Endothelial cell of umbilical vein (primary cell): ENCODE measurements around the gene LMNTD1. TPM values are rescaled to one million over a fixed set of nuclear protein-coding genes. Genes with fewer than 3 reads are reported as not detected.

Experiments
- BruUV-seq: library from RNA; stranded (reverse); fragments of 400-500 nt; replicated peaks from 2 replicates; lab custom pipeline; 2021; lab: Mats Ljungman, UMichigan
- CTCF ChIA-PET: fragments of 300-600, 350-600 bp; sonication (Branson Sonifier 250); formaldehyde crosslinking; loops from one replicate; lab custom pipeline; 2021; ENCODE audit warnings: antibody characterized with exemption, inconsistent platforms; lab: Charles Lee
- POLR2A ChIA-PET: fragments of 300-600, 350-600 bp; sonication (Branson Sonifier 250); formaldehyde crosslinking; loops from one replicate; lab custom pipeline; 2021; ENCODE audit warnings: antibody characterized with exemption, inconsistent platforms; lab: Charles Lee
- DNase-seq: peaks from one replicate; pipeline ENCODE4 v3.0.0-alpha.2; 2011; ENCODE audit warnings: low read depth, low spot score
- FAIRE-seq: peaks from 2 replicates; lab custom pipeline; 2011; peaks lifted over from hg19 to GRCh38; lab: Jason Lieb, UNC
- H2AFZ ChIP-seq: 2 replicates; pipeline ENCODE4 v1.6.0; 2012; ENCODE audit warnings: low read depth, low read length, control low read depth, inconsistent platforms
- H3K27ac ChIP-seq: 2 replicates; pipeline ENCODE4 v1.5.1; 2011; ENCODE audit warnings: low read depth, mild to moderate bottlenecking, control low read depth, low read length, moderate library complexity; ENCODE audit not compliant: insufficient read depth
- H3K27me3 ChIP-seq, 2 experiments: 2 replicates each; pipeline versions ENCODE4 v1.6.0 to v1.6.1; 2011; ENCODE audit warnings: low read length in 2 of 2, mixed read lengths in 1 of 2; ENCODE audit not compliant: control insufficient read depth in 2 of 2, insufficient read depth in 2 of 2
- H3K36me3 ChIP-seq, 2 experiments: 2 replicates in 1 of 2; 3 replicates in 1 of 2; pipeline ENCODE4 v1.5.1; 2011; ENCODE audit warnings: low read length in 2 of 2, mild to moderate bottlenecking in 1 of 2, moderate library complexity in 1 of 2; ENCODE audit not compliant: control insufficient read depth in 2 of 2, insufficient read depth in 2 of 2; ENCODE audit errors: extremely low read depth in 1 of 2
- H3K4me1 ChIP-seq: 3 replicates; pipeline ENCODE4 v1.5.1; 2011; ENCODE audit warnings: mild to moderate bottlenecking, low read length; ENCODE audit not compliant: control insufficient read depth, insufficient read depth; ENCODE audit errors: extremely low read depth
- H3K4me2 ChIP-seq: 2 replicates; pipeline ENCODE4 v1.6.1; 2011; ENCODE audit warnings: low read length, control low read depth, mixed read lengths; ENCODE audit not compliant: insufficient read depth
- H3K4me3 ChIP-seq, 3 experiments: fragments of 200-600 bp in 1 of 3; sonication (generic), shearing (Covaris generic) in 1 of 3; replicated peaks in 1 of 3; 2 replicates each; pipeline ENCODE4 v1.5.1; 2011 to 2016; ENCODE audit warnings: control low read depth in 3 of 3, low read length in 3 of 3, mild to moderate bottlenecking in 2 of 3, inconsistent platforms in 1 of 3, low read depth in 1 of 3, moderate library complexity in 1 of 3; ENCODE audit not compliant: insufficient read depth in 1 of 3
- H3K79me2 ChIP-seq: 2 replicates; pipeline ENCODE4 v1.6.0; 2012; ENCODE audit warnings: low read length, inconsistent platforms; ENCODE audit not compliant: control insufficient read depth, insufficient read depth
- H3K9ac ChIP-seq: replicated peaks from 2 replicates; pipeline ENCODE3; 2011; ENCODE audit warnings: low read length, control low read depth; ENCODE audit not compliant: insufficient read depth; ENCODE audit errors: extremely low read depth
- H3K9me1 ChIP-seq: replicated peaks from 3 replicates; pipeline ENCODE4 v1.6.0; 2011; ENCODE audit warnings: mild to moderate bottlenecking, low read length; ENCODE audit not compliant: control insufficient read depth, insufficient read depth; ENCODE audit errors: extremely low read depth
- H3K9me3 ChIP-seq: replicated peaks from 2 replicates; pipeline ENCODE4 v1.5.1; 2012; ENCODE audit warnings: low read length, inconsistent platforms; ENCODE audit not compliant: control insufficient read depth, insufficient read depth
- H4K20me1 ChIP-seq: replicated peaks from 2 replicates; pipeline ENCODE3; 2011; ENCODE audit warnings: mild to moderate bottlenecking, low read length; ENCODE audit not compliant: control insufficient read depth, insufficient read depth; ENCODE audit errors: extremely low read depth
- CTCF ChIP-seq, 2 donors: IDR thresholded peaks; 1 replicate in 1 of 2; 2 replicates in 1 of 2; pipeline ENCODE4 v1.5.1; 2011; ENCODE audit warnings: low read length in 2 of 2, mild to moderate bottlenecking in 2 of 2, moderate library complexity in 2 of 2, control low read depth in 1 of 2, inconsistent platforms in 1 of 2, low read depth in 1 of 2; ENCODE audit not compliant: insufficient read depth in 1 of 2; ENCODE audit errors: extremely low read depth in 1 of 2
- FOS ChIP-seq: IDR thresholded peaks from 2 replicates; pipeline ENCODE4 v1.6.1; 2011; ENCODE audit warnings: mild to moderate bottlenecking, low read length, moderate library complexity, borderline replicate concordance; ENCODE audit not compliant: insufficient read depth
- GATA2 ChIP-seq: IDR thresholded peaks from 2 replicates; pipeline ENCODE4 v1.7.0; 2011; ENCODE audit warnings: low read depth, mild to moderate bottlenecking, moderate library complexity, mixed read lengths, low read length; ENCODE audit not compliant: insufficient read length, insufficient read depth
- JUN ChIP-seq: IDR thresholded peaks from 2 replicates; pipeline ENCODE4 v1.6.1; 2011; ENCODE audit warnings: borderline replicate concordance, low read depth; ENCODE audit not compliant: insufficient read length, insufficient read depth
- MYC ChIP-seq: IDR thresholded peaks from one replicate; pipeline ENCODE4 v1.6.1; 2011; ENCODE audit warnings: mild to moderate bottlenecking, low read depth, low read length
- POLR2A ChIP-seq: IDR thresholded peaks from 2 replicates; pipeline ENCODE4 v1.6.1; 2012; ENCODE audit warnings: low read depth, mild to moderate bottlenecking, control low read depth, low read length
- dilution Hi-C: fragments of 300-500 bp; cut with MboI; formaldehyde crosslinking; loops from one replicate; pipeline ENCODE4 v1.15.0; 2019; ENCODE audit warnings: low sequenced_read_pairs; ENCODE audit not compliant: extremely low pct_ligation_motif_present
- intact Hi-C: fragments of 100-400 bp; cut with micrococcal nuclease; formaldehyde crosslinking; loops from one replicate; pipeline ENCODE4 v1.10.0; 2022
- polyA plus RNA-seq, 4 experiments: library from polyadenylated mRNA; depleted of rRNA in 3 of 4; stranded (reverse) in 3 of 4; unstranded in 1 of 4; fragments of >200 nt; gene quantifications; 2 replicates each; pipeline versions ENCODE4 v1.2.1 to v1.2.3, GENCODE V29; 2011 to 2012; ENCODE audit warnings: missing spikeins in 1 of 4
- total RNA-seq: library from RNA; stranded (reverse); gene quantifications from 2 replicates; pipeline ENCODE4 v1.2.3, GENCODE V29; 2021

The LMNTD1 gene
- total and polyA plus RNA-seq, 2 donors (not counting 3 experiments of a cell fraction or from before 2014, with no cell fraction given) = not detected

- Histone ChIP-seq H3K9me3 (no peaks in the 10 kb centered on the region), H3K4me1 (no peaks in the 10 kb centered on the region), H3K36me3 (no peaks in the 10 kb centered on the region), H4K20me1 (no peaks in the 10 kb centered on the region), H3K4me2 (no peak overlapping the region), H3K9me1 (no peaks in the 10 kb centered on the region), H3K9ac (no peak overlapping the region), H3K79me2 (no peaks in the 10 kb centered on the region), H3K27ac (no peak overlapping the region), H3K4me3 (no peak overlapping the region), H2AFZ (no peak overlapping the region), H3K27me3 (peaks cover 0 to 4% of the 10 kb centered on the region in 2 experiments)
- no peak for TF ChIP-seq FOS
- no peak for TF ChIP-seq CTCF (IDR thresholded peaks at IDR 0.05; ENCODE audit: extremely low read depth in 1 of 2, insufficient read depth in 1 of 2, low read depth in 1 of 2, low read length in 2 of 2)
- TF ChIP-seq JUN = no peak
- no peak for TF ChIP-seq GATA2
- no peak for TF ChIP-seq POLR2A
- TF ChIP-seq MYC = no peak
- CTCF ChIA-PET = interaction anchor here (0.9 kb wide), 1 partner anchor 17 kb away, joined by 3 read pairs; no protein-coding TSS in a partner anchor
- intact Hi-C loops = no loop called here
- dilution Hi-C loops = no loop called here
- FAIRE-seq = no peak
- DNase-seq = no peak
- BruUV-seq = no TSS peak
- POLR2A ChIA-PET = no interaction called here
Measured at GRCh38 chr12:25524366-25524765, 28.7 kb downstream of the LMNTD1 start.
